Neuronal stem cell (in vitro differentiated cells): ENCODE results near the gene PPM1J.
"Not testable (repeated sequence)": the region's sequence is repeated elsewhere in the genome, so short reads cannot be mapped to it uniquely, and the experiment has no call there.

Experiments used
- DNase-seq: peaks from one replicate; pipeline ENCODE4 v3.0.0-alpha.2; 2013; ENCODE audit warnings: low spot score
- H2AFZ ChIP-seq: one replicate; pipeline ENCODE4 v1.6.1; 2013; ENCODE audit warnings: mild to moderate bottlenecking, low read length, inconsistent platforms
- H2AK5ac ChIP-seq: 2 replicates; pipeline ENCODE4 v1.6.1; 2013; ENCODE audit warnings: low read depth, mild to moderate bottlenecking, inconsistent platforms, low read length, moderate library complexity, mixed read lengths
- H2BK120ac ChIP-seq: 2 replicates; pipeline ENCODE4 v1.6.1; 2013; ENCODE audit warnings: low read depth, mild to moderate bottlenecking, inconsistent platforms, low read length, moderate library complexity, mixed read lengths
- H2BK12ac ChIP-seq: one replicate; pipeline ENCODE4 v1.6.1; 2013; ENCODE audit warnings: low read length, inconsistent platforms
- H2BK15ac ChIP-seq: 2 replicates; pipeline ENCODE4 v1.6.1; 2013; ENCODE audit warnings: mild to moderate bottlenecking, low read length, inconsistent platforms, mixed read lengths
- H2BK5ac ChIP-seq: one replicate; pipeline ENCODE4 v1.6.1; 2013; ENCODE audit warnings: inconsistent platforms, mild to moderate bottlenecking, low read length, moderate library complexity
- H3K14ac ChIP-seq: one replicate; pipeline ENCODE4 v1.6.1; 2013; ENCODE audit warnings: low read length, inconsistent platforms
- H3K18ac ChIP-seq: 2 replicates; pipeline ENCODE4 v1.6.1; 2013; ENCODE audit warnings: low read length, inconsistent platforms
- H3K23ac ChIP-seq: 2 replicates; pipeline ENCODE4 v1.6.1; 2013; ENCODE audit warnings: low read depth, mild to moderate bottlenecking, mixed read lengths, low read length, inconsistent platforms; ENCODE audit not compliant: poor library complexity
- H3K27ac ChIP-seq: replicated peaks from 3 replicates; pipeline ENCODE4 v1.5.1; 2013; ENCODE audit warnings: low read length, inconsistent platforms
- H3K27me3 ChIP-seq, 3 experiments: 2 replicates each; pipeline ENCODE4 v1.6.1; 2013; ENCODE audit warnings: low read length in 3 of 3, mild to moderate bottlenecking in 2 of 3, inconsistent platforms in 1 of 3, low read depth in 1 of 3, mixed read lengths in 1 of 3, moderate library complexity in 1 of 3; ENCODE audit not compliant: control insufficient read depth in 3 of 3, insufficient read depth in 3 of 3
- H3K36me3 ChIP-seq, 2 donors: replicated peaks in 1 of 2; 2 replicates each; pipeline ENCODE4 v1.6.1; 2013; ENCODE audit warnings: low read length in 2 of 2; ENCODE audit not compliant: control insufficient read depth in 2 of 2, insufficient read depth in 2 of 2
- H3K4ac ChIP-seq: 2 replicates; pipeline ENCODE4 v1.6.1; 2013; ENCODE audit warnings: inconsistent platforms, mild to moderate bottlenecking, low read length, moderate library complexity
- H3K4me1 ChIP-seq, 2 donors: 1 replicate in 1 of 2; 2 replicates in 1 of 2; pipeline ENCODE4 v1.6.1; 2013; ENCODE audit warnings: low read length in 2 of 2, low read depth in 1 of 2; ENCODE audit not compliant: control insufficient read depth in 2 of 2, insufficient read depth in 1 of 2
- H3K4me2 ChIP-seq: one replicate; pipeline ENCODE4 v1.6.1; 2013; ENCODE audit warnings: mild to moderate bottlenecking, low read length, inconsistent platforms; ENCODE audit not compliant: insufficient read depth, poor library complexity, severe bottlenecking
- H3K4me3 ChIP-seq, 2 donors: 2 replicates each; pipeline ENCODE4 v1.5.1; 2013; ENCODE audit warnings: low read length in 2 of 2, mild to moderate bottlenecking in 2 of 2, inconsistent platforms in 1 of 2, moderate library complexity in 1 of 2
- H3K79me1 ChIP-seq: one replicate; pipeline ENCODE4 v1.6.1; 2013; ENCODE audit warnings: low read depth, mild to moderate bottlenecking, inconsistent platforms, low read length, moderate library complexity
- H3K9ac ChIP-seq: one replicate; pipeline ENCODE4 v1.6.1; 2013; ENCODE audit warnings: mild to moderate bottlenecking, low read depth, low read length, inconsistent platforms; ENCODE audit not compliant: poor library complexity
- H3K9me3 ChIP-seq, 2 donors: replicated peaks in 1 of 2; 2 replicates each; pipeline versions ENCODE3 to v1.6.1; 2013; ENCODE audit warnings: low read length in 2 of 2, mild to moderate bottlenecking in 2 of 2, inconsistent platforms in 1 of 2, low read depth in 1 of 2, mixed read lengths in 1 of 2, moderate library complexity in 1 of 2; ENCODE audit not compliant: control insufficient read depth in 2 of 2, insufficient read depth in 1 of 2
- H4K8ac ChIP-seq: one replicate; pipeline ENCODE4 v1.6.1; 2013; ENCODE audit warnings: low read depth, mild to moderate bottlenecking, inconsistent platforms, low read length, moderate library complexity
- H4K91ac ChIP-seq: one replicate; pipeline ENCODE4 v1.6.1; 2013; ENCODE audit warnings: low read length, low read depth, mild to moderate bottlenecking, inconsistent platforms; ENCODE audit not compliant: poor library complexity
- WGBS, 2 donors: extraction: QIAGEN DNeasy Blood & Tissue Kit; methylation state at CpG; one replicate each; pipeline ENCODE4 v1.1.7; 2013; ENCODE audit warnings: missing lambda C conversion rate in 2 of 2, mixed read lengths in 1 of 2; ENCODE audit not compliant: insufficient read length in 2 of 2, insufficient replicate concordance in 1 of 2; ENCODE audit errors: extremely low coverage in 2 of 2; 5-methylcytosine and 5-hydroxymethylcytosine counted together

The PPM1J gene

GRCh38 chr1:112729909-112730308 is 14.8 kb upstream of the PPM1J start:
- Histone ChIP-seq H3K9me3 (no peaks in the 10 kb centered on the region), H3K4me2 (no peak overlapping the region), H2BK120ac (no peak overlapping the region), H4K91ac (no peak overlapping the region), H2BK12ac (no peak overlapping the region), H3K27me3 (peaks cover 0 to 3% (median 0%) of the 10 kb centered on the region in 3 experiments), H3K4me3 (no peak overlapping the region), H2BK15ac (no peak overlapping the region), H3K14ac (no peak overlapping the region), H3K18ac (peak overlapping the region; percentile 39), H2BK5ac (no peak overlapping the region), H3K79me1 (no peaks in the 10 kb centered on the region), H3K9ac (no peak overlapping the region), H2AFZ (no peak overlapping the region), H3K4me1 (peaks cover 0 to 7% of the 10 kb centered on the region in 2 donors), H3K23ac (no peak overlapping the region), H3K27ac (peak overlapping the region; percentile 12), H3K4ac (no peak overlapping the region), H4K8ac (no peak overlapping the region), H3K36me3 (no peaks in the 10 kb centered on the region), H2AK5ac (no peak overlapping the region)
- WGBS, 2 donors, result no CpG with 5 or more reads among the region's 1 CpG
- no peak for DNase-seq

- H3K4me2 ChIP-seq, H3K23ac ChIP-seq, H3K4me3 ChIP-seq, H4K8ac ChIP-seq, H3K27me3 ChIP-seq, H3K9me3 ChIP-seq, H3K4ac ChIP-seq, H2BK120ac ChIP-seq, H2BK12ac ChIP-seq, H2AFZ ChIP-seq, DNase-seq, H3K36me3 ChIP-seq, H3K9ac ChIP-seq, H2AK5ac ChIP-seq, H4K91ac ChIP-seq, H2BK5ac ChIP-seq, H2BK15ac ChIP-seq, H3K4me1 ChIP-seq, H3K27ac ChIP-seq, H3K18ac ChIP-seq, H3K79me1 ChIP-seq, H3K14ac ChIP-seq: not testable (repeated sequence)
- WGBS, 2 donors, result no CpG with 5 or more reads among the region's 3 CpGs
These were observed 13.9 kb upstream of the PPM1J start for GRCh38 chr1:112729011-112729410.

GRCh38 chr1:112728306-112728971 is 13.3 kb upstream of the PPM1J start:
- H3K4me3 ChIP-seq, H3K18ac ChIP-seq, H3K79me1 ChIP-seq, H3K9ac ChIP-seq, H2BK5ac ChIP-seq, H3K36me3 ChIP-seq, H4K8ac ChIP-seq, DNase-seq, H2AFZ ChIP-seq, H3K14ac ChIP-seq, H3K9me3 ChIP-seq, H3K4ac ChIP-seq, H3K4me2 ChIP-seq, H3K27me3 ChIP-seq, H3K23ac ChIP-seq, H2BK120ac ChIP-seq, H2AK5ac ChIP-seq, H2BK12ac ChIP-seq, H2BK15ac ChIP-seq, H4K91ac ChIP-seq, H3K27ac ChIP-seq: not testable (repeated sequence)
- peaks cover 0 to 11% of the 10 kb centered on the region in 2 donors for H3K4me1 ChIP-seq
- no CpG with 5 or more reads among the region's 33 CpGs for WGBS, 2 donors

DNA sequence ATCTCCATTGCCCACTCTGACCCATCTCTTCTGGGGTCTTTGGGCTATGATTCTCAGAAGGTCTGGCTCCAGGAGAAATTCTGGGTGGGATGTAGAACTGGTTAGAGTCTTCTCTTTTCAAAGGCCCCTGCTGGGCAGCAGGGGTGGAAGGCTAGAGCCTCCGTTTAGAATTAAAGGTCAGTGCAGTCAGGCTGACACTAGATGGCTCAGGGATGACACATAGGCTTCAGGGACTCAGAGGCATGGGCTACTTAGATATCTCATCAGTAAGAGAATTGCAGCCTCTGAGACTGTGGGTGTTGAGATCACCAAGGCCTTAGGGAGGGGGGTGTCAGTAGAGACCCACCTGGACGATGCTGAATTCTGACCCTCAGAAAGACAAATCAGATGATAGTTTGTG is 12.6 kb upstream of the PPM1J start:
- H3K79me1 ChIP-seq, result no peaks in the 10 kb centered on the region
- no peaks in the 10 kb centered on the region for H3K36me3 ChIP-seq
- H3K23ac ChIP-seq, result no peak overlapping the region
- no peak overlapping the region for H2BK15ac ChIP-seq
- H3K4me1 ChIP-seq, result peaks cover 6 to 17% of the 10 kb centered on the region in 2 donors
- no peak overlapping the region for H4K91ac ChIP-seq
- no peak overlapping the region for H2BK120ac ChIP-seq
- H2BK5ac ChIP-seq, result no peak overlapping the region
- no peak overlapping the region for H3K14ac ChIP-seq
- peaks cover 0 to 8% (median 0%) of the 10 kb centered on the region in 3 experiments for H3K27me3 ChIP-seq
- H3K4ac ChIP-seq, result no peak overlapping the region
- no peak for DNase-seq
- no peak overlapping the region for H3K18ac ChIP-seq
- no peak overlapping the region for H2AFZ ChIP-seq
- H2BK12ac ChIP-seq, result no peak overlapping the region
- H2AK5ac ChIP-seq, result no peak overlapping the region
- no CpG with 5 or more reads among the region's 2 CpGs for WGBS, 2 donors
- H3K9ac ChIP-seq, result no peak overlapping the region
- H4K8ac ChIP-seq, result no peak overlapping the region
- no peak overlapping the region for H3K27ac ChIP-seq
- no peak overlapping the region for H3K4me3 ChIP-seq
- peaks cover 0 to 2% of the 10 kb centered on the region in 2 donors for H3K9me3 ChIP-seq
- no peak overlapping the region for H3K4me2 ChIP-seq
